ENCODE results near the gene PRR30.

Gene PRR30

GRCh38 chr2:27126252-27126710 is 12.9 kb downstream of the PRR30 start:
- TF ChIP-seq EGR1 (IDR thresholded peaks at IDR 0.05) = no peak
- no peak for TF ChIP-seq REST (IDR thresholded peaks at IDR 0.05; ENCODE audit: low read depth)
- TF ChIP-seq ZBTB7A (IDR thresholded peaks at IDR 0.05; ENCODE audit: low read depth) = no peak
- no peak for TF ChIP-seq MAX (IDR thresholded peaks at IDR 0.05)
- no peak for TF ChIP-seq RAD21 (IDR thresholded peaks at IDR 0.05; ENCODE audit: low read depth)
- TF ChIP-seq CEBPB (IDR thresholded peaks at IDR 0.05) = no peak
- no peak for TF ChIP-seq TCF12 (IDR thresholded peaks at IDR 0.05; ENCODE audit: low read depth)
- no peak for TF ChIP-seq TEAD4 (IDR thresholded peaks at IDR 0.05)
- no peak for TF ChIP-seq EP300 (IDR thresholded peaks at IDR 0.05; ENCODE audit: borderline replicate concordance)
- no peak for TF ChIP-seq NFIC (IDR thresholded peaks at IDR 0.05)
- TF ChIP-seq CREB1 (IDR thresholded peaks at IDR 0.05; ENCODE audit: low read depth) = no peak
- no peak for TF ChIP-seq TAF1 (IDR thresholded peaks at IDR 0.05; ENCODE audit: low read depth)
- TF ChIP-seq USF1 (IDR thresholded peaks at IDR 0.05) = no peak
- no peak for TF ChIP-seq YY1 (IDR thresholded peaks at IDR 0.05; ENCODE audit: low read depth)
- TF ChIP-seq FOXM1 (IDR thresholded peaks at IDR 0.05; ENCODE audit: borderline replicate concordance, low read depth) = no peak

- TF ChIP-seq USF1 (IDR thresholded peaks at IDR 0.05) (no peak), TEAD4 (IDR thresholded peaks at IDR 0.05) (no peak), EGR1 (IDR thresholded peaks at IDR 0.05) (no peak), CREB1 (IDR thresholded peaks at IDR 0.05; ENCODE audit: low read depth) (no peak), CEBPB (IDR thresholded peaks at IDR 0.05) (no peak), RAD21 (IDR thresholded peaks at IDR 0.05; ENCODE audit: low read depth) (no peak), REST (IDR thresholded peaks at IDR 0.05; ENCODE audit: low read depth) (no peak), EP300 (IDR thresholded peaks at IDR 0.05; ENCODE audit: borderline replicate concordance) (no peak), YY1 (IDR thresholded peaks at IDR 0.05; ENCODE audit: low read depth) (no peak), FOXM1 (IDR thresholded peaks at IDR 0.05; ENCODE audit: borderline replicate concordance, low read depth) (no peak), ZBTB7A (IDR thresholded peaks at IDR 0.05; ENCODE audit: low read depth) (no peak), NFIC (IDR thresholded peaks at IDR 0.05) (no peak), TAF1 (IDR thresholded peaks at IDR 0.05; ENCODE audit: low read depth) (no peak), MAX (IDR thresholded peaks at IDR 0.05) (no peak), TCF12 (IDR thresholded peaks at IDR 0.05; ENCODE audit: low read depth) (no peak)
Observed at GRCh38 chr2:27125104-27125503, 14.1 kb downstream of the PRR30 start.

- TF ChIP-seq MAX (IDR thresholded peaks at IDR 0.05) (no peak), TCF12 (IDR thresholded peaks at IDR 0.05; ENCODE audit: low read depth) (no peak), ZBTB7A (IDR thresholded peaks at IDR 0.05; ENCODE audit: low read depth) (no peak), YY1 (IDR thresholded peaks at IDR 0.05; ENCODE audit: low read depth) (peak; percentile 86), TAF1 (IDR thresholded peaks at IDR 0.05; ENCODE audit: low read depth) (peak; percentile 46; the same call in 1 of the 2 replicates), REST (IDR thresholded peaks at IDR 0.05; ENCODE audit: low read depth) (no peak), TEAD4 (IDR thresholded peaks at IDR 0.05) (no peak), EGR1 (IDR thresholded peaks at IDR 0.05) (no peak), NFIC (IDR thresholded peaks at IDR 0.05) (no peak), CEBPB (IDR thresholded peaks at IDR 0.05) (no peak), EP300 (IDR thresholded peaks at IDR 0.05; ENCODE audit: borderline replicate concordance) (no peak), USF1 (IDR thresholded peaks at IDR 0.05) (no peak), CREB1 (IDR thresholded peaks at IDR 0.05; ENCODE audit: low read depth) (no peak), RAD21 (IDR thresholded peaks at IDR 0.05; ENCODE audit: low read depth) (no peak), FOXM1 (IDR thresholded peaks at IDR 0.05; ENCODE audit: borderline replicate concordance, low read depth) (no peak)
Observed at GRCh38 chr2:27123302-27124150, 15.7 kb downstream of the PRR30 start, which contains the start of gene ABHD1. Gene ABHD1, plus strand, starts transcription at chr2:27123815. Its CDS starts 134 bp downstream, at chr2:27123949.
